COLO829 (cell line): ENCODE measurements around the gene ARIH1.

Experiments
- DNase-seq: peaks from one replicate; pipeline ENCODE4 v3.0.0; 2012; ENCODE audit warnings: low spot score

ARIH1 gene

GRCh38 chr15:72487070-72487797 lies 13.1 kb downstream of the ARIH1 start:
- no peak for DNase-seq

DNA sequence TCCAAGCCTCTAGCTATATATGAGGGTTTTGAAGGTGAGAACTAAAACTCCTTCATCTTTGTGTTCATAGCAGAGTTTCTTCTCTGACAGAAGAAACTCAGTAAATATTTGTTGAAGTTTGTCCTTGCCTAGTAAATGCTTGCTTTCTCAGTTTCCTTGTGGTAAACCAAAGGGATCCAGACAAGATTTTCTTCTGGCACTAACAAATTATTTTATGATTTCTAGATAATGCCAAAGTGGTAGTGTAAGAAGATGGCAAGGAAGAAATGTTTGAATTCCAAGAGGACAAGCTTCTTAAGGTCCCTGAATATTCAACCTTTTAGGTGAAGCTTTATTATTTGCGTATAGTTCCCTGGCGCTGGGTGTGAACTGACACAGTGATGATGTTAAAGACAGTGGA lies 14.4 kb downstream of the ARIH1 start:
- DNase-seq = no peak

- DNase-seq = no peak
These were observed 15.9 kb downstream of the ARIH1 start for GRCh38 chr15:72489943-72490554.

- DNase-seq = no peak
These were observed 17.6 kb downstream of the ARIH1 start for GRCh38 chr15:72491768-72492167.

DNA sequence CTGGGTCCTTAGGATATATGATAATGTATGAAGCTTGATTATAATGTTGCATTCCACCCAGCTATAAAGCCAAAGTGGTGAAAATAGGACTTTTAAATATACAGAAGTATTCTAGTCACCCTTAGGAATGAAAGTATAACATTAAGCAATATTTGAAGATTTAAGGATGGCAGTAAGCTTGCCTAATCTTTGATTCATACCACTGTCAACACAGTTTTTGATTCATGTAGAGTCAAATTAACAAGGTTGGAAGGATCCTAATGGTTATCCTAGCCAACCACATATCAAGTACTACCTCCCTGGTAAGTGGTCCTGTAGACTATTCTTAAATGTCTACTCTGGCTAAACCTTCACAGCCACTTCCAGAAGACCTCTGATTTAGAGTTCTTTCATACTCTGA lies 18.6 kb downstream of the ARIH1 start:
- DNase-seq = no peak

- DNase-seq = no peak
These were observed 19.1 kb downstream of the ARIH1 start for GRCh38 chr15:72493220-72493619.

DNA sequence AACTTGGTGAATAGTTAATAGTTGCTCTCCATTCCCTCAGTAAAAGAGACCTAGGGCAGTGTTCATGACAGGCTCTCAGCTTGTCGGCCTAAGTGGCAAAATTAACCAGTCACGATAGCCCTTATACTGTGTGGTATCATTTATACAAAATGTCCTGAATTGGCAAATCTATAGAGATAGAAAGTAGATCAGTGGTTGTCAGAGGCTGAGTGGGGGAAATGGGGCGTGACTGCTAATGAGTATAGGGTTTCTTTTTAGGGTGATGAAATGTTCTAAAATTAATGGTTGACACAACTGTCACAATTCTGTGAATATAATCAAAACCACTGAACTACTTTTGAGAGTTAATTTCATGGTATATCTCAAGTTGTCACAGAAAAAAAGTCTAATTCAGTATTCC lies 20.9 kb downstream of the ARIH1 start:
- no peak for DNase-seq

DNA sequence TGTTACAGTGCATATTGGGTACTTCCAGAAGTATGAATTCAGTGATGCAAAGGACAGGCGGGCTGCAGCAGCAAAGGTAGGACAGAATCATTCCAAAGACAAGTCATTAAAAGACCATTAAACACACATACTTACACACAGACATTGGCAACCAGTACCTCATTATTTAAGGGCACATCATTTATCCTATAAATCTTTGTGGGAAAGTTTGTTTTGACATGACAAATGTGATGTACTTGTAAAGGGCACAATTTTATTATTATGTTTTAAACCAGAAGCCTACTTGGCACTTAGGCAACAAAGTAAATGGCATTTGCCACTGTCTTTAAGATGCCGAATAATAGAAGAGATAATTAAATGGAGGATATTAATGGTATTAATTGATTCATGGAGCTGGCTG lies 22.7 kb downstream of the ARIH1 start:
- DNase-seq = no peak

DNA sequence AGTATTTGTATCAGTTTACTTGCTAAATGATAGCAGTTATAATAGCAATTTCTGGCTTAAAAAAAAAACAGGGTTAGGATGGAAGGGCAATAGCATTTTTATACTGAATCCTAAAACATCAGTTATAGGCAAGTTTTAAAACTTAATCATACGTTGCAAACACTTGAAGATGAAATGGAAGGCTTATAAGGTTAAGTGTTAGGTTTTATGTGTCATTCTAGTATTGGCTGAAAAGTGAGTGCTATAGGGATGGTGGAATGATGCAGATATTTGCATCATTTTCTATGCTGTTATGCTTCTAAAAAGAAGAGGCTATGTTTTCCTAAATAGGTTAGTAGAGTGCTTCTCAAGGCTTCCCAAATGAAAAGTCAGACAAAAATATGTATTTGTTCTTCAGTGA lies 23.3 kb downstream of the ARIH1 start:
- DNase-seq = no peak

- DNase-seq = no peak
These were observed 28.2 kb downstream of the ARIH1 start for GRCh38 chr15:72502220-72502809.

DNA sequence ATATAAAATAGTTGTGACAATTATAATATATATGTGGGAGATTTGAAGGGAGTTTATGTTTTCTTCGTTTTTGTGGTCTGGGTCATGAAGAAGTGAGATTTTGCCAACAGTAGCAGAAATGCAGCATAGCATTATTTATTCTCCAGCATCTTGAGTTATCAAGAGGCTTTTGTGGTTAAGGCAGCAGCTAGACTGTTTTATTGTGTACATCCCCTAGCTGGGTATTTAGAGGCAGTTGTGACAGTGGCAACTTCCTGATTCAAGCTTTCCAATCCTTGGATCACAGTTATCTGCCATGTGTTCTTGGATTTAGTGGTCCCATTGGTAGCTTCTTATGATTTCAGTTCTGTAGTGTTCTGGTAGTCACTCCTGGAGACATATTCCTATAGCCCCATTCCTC lies 29.0 kb downstream of the ARIH1 start:
- DNase-seq = no peak

DNA sequence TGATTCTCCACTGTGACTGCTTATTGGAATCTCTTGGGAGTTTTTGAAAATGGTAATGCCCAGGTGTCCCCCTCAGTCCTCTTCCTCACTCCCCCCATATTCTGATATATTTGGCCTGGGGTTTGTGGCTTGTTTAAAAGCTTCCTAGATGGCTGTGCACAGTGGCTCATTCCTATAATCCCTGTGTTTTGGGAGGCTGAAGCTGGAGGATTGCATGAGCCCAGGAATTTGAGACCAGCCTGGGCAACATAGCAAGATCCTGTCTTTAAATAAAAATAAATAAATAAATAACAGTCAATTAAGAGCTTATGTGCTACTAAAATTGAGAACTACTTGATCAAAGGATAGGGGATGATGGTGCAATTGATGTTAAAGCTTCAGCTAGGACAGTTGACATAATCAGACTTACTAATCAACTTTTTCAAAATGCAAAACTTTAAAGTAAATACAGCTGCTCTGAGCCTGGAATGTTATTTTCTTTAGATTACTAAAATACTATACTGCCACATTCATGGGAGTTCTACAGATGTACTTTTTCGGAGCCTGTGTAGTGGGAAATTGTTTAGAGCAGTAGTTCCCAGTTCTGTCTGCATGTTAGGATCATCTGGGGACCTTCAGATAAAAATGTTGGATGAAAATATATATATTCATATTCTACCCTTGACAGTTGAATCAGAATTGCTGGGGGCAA lies 33.4 kb downstream of the ARIH1 start:
- no peak for DNase-seq

- no peak for DNase-seq
These were observed 35.4 kb downstream of the ARIH1 start for GRCh38 chr15:72509484-72509883.

- no peak for DNase-seq
These were observed 37.4 kb downstream of the ARIH1 start for GRCh38 chr15:72511536-72511935.

GRCh38 chr15:72515591-72516389 lies 41.7 kb downstream of the ARIH1 start:
- DNase-seq = no peak

DNA sequence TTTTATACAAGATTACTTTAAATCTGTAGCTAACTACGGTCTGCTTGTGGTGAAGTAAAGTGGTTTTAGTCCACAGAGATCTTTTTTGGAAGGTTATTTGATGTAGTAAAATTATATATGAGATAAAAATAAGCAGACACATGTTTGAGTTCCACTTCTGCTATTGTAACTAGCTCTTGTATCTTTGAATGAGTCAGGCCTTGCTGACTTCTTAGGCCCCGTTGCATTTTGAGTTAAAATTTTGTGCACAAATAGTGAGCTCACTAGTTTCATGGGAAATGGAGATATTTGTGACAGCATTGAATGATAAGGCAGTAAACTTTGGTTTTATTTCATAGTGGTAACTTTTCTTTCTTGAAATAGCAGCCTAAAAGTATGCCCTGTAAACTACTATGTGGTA lies 42.6 kb downstream of the ARIH1 start:
- DNase-seq = no peak

GRCh38 chr15:72521682-72522081 lies 47.6 kb downstream of the ARIH1 start:
- peak; percentile 3 for DNase-seq

- DNase-seq = no peak
These were observed 59.0 kb downstream of the ARIH1 start for GRCh38 chr15:72532991-72533601.

DNA sequence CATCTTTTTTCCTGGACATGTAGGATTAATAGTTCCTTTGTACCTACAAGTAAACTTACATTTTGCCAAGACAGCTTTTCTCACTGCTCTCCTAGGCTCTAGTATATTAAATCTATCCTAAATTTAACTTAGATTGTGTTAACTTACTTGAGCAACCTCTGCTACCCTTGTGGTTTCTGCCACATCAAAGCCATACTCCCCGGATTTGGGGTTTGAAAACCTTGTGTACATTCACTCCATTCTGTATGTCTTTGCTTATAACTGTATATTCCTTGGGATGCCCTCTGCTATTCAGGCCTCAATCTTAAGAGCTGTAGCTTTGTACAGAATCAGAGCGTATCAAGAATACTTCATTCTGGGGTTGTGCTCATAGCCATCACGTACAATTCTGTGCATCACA lies 60.4 kb downstream of the ARIH1 start:
- DNase-seq = no peak

GRCh38 chr15:72535911-72536310 lies 61.8 kb downstream of the ARIH1 start:
- no peak for DNase-seq

GRCh38 chr15:72536506-72536905 lies 62.4 kb downstream of the ARIH1 start:
- no peak for DNase-seq

DNA sequence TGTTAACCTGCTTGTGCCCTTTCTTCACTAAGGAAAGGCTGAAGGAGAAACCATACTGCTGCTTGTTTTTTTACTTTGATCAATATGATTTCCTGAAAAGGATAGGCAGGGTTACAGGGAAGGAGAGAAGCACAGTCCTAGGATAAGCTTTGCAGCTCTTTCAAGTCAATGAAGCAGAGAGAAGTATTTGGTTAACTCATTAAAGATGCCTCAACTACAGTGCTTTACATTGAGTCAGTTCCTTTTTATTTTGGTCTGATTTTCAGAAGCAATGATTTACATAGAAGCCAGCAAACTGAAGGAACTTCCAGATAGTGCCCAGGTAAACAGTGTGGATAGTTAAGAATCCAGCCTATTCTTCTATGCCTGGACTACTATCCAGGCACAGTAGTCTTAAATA lies 64.8 kb downstream of the ARIH1 start:
- no peak for DNase-seq
